Neural progenitor cell (in vitro differentiated cells): ENCODE data around the gene RPL7L1. TPM values are rescaled to one million over a fixed set of nuclear protein-coding genes. Genes with fewer than 3 reads are reported as not detected.

Experiments used
- DNase-seq: peaks from one replicate; pipeline ENCODE4 v3.0.0-alpha.2; 2016; ENCODE audit warnings: low spot score
- H2AFZ ChIP-seq: fragments of 200-600 bp; sonication (generic); replicated peaks from 2 replicates; pipeline ENCODE4 v1.6.1; 2016; ENCODE audit warnings: antibody characterized with exemption
- H3F3A ChIP-seq: fragments of 200-600 bp; sonication (generic); 2 replicates; pipeline ENCODE4 v1.6.1; 2016; ENCODE audit warnings: antibody characterized with exemption, low read depth
- H3K27ac ChIP-seq: fragments of 200-600 bp; sonication (generic); 2 replicates; pipeline ENCODE4 v1.5.1; 2016; ENCODE audit warnings: mild to moderate bottlenecking
- H3K27me3 ChIP-seq: fragments of 200-600 bp; sonication (generic); 2 replicates; pipeline ENCODE4 v1.6.1; 2016; ENCODE audit warnings: mild to moderate bottlenecking, moderate library complexity
- H3K36me3 ChIP-seq: fragments of 200-600 bp; sonication (generic); 2 replicates; pipeline ENCODE4 v1.5.1; 2016
- H3K4me1 ChIP-seq: fragments of 200-600 bp; sonication (generic); 2 replicates; pipeline ENCODE4 v1.6.1; 2016; ENCODE audit warnings: mixed run types
- H3K4me2 ChIP-seq: fragments of 200-600 bp; sonication (generic); 2 replicates; pipeline ENCODE4 v1.6.1; 2016
- H3K4me3 ChIP-seq: fragments of 200-600 bp; sonication (generic); 2 replicates; pipeline ENCODE4 v1.5.1; 2016
- H3K79me2 ChIP-seq: fragments of 200-600 bp; sonication (generic); 2 replicates; pipeline ENCODE4 v1.6.1; 2016; ENCODE audit warnings: low read depth
- H3K9ac ChIP-seq: fragments of 200-600 bp; sonication (generic); 2 replicates; pipeline ENCODE4 v1.6.1; 2016
- H3K9me3 ChIP-seq: fragments of 200-600 bp; sonication (generic); 2 replicates; pipeline ENCODE4 v1.5.1; 2016; ENCODE audit warnings: low read depth
- H4K20me1 ChIP-seq: fragments of 200-600 bp; sonication (generic); 2 replicates; pipeline ENCODE4 v1.6.1; 2016; ENCODE audit warnings: low read depth
- H3K27ac Mint-ChIP-seq: 3 replicates; pipeline ENCODE4 v1.8.0; 2021; ENCODE audit warnings: mixed read lengths
- H3K27me3 Mint-ChIP-seq: 2 replicates; pipeline ENCODE4 v1.8.0; 2022; ENCODE audit warnings: low read depth, mild to moderate bottlenecking, inconsistent platforms, moderate library complexity, mixed read lengths; ENCODE audit not compliant: insufficient read depth
- H3K36me3 Mint-ChIP-seq: 3 replicates; pipeline ENCODE4 v1.8.0; 2021; ENCODE audit warnings: mixed read lengths
- H3K4me1 Mint-ChIP-seq: 3 replicates; pipeline ENCODE4 v1.8.0; 2021; ENCODE audit warnings: mixed read lengths
- H3K4me3 Mint-ChIP-seq: 3 replicates; pipeline ENCODE4 v1.8.0; 2021; ENCODE audit warnings: mild to moderate bottlenecking, moderate library complexity, mixed read lengths
- H3K9me3 Mint-ChIP-seq: 3 replicates; pipeline ENCODE4 v1.8.0; 2020; ENCODE audit warnings: mixed read lengths
- CTCF ChIP-seq: fragments of 200-600 bp; sonication (generic); IDR thresholded peaks from 2 replicates; pipeline ENCODE4 v1.5.1; 2017; ENCODE audit warnings: antibody characterized with exemption, mild to moderate bottlenecking
- EZH2 ChIP-seq: fragments of 200-600 bp; sonication (generic); IDR thresholded peaks from 2 replicates; pipeline ENCODE4 v1.6.1; 2017; ENCODE audit warnings: antibody characterized with exemption, mild to moderate bottlenecking, moderate library complexity
- EZH2phosphoT487 ChIP-seq: fragments of 200-600 bp; sonication (generic); IDR thresholded peaks from 2 replicates; pipeline ENCODE4 v1.6.1; 2017; ENCODE audit warnings: antibody characterized with exemption
- total RNA-seq: library from RNA; depleted of rRNA; stranded (reverse); fragments of >200 nt; gene quantifications from 2 replicates; pipeline ENCODE4 v1.2.3, GENCODE V29; 2015; ENCODE audit warnings: low replicate concordance

RPL7L1 gene
- total RNA-seq, 1 donor from 2014 or later = 106 TPM

- H3K27ac Mint-ChIP-seq = no peak overlapping the region
- Histone ChIP-seq H3K79me2 (peaks cover 62% of the 10 kb centered on the region), H2AFZ (no peak overlapping the region), H4K20me1 (peaks cover 24% of the 10 kb centered on the region), H3K4me1 (peaks cover 3% of the 10 kb centered on the region), H3K36me3 (no peaks in the 10 kb centered on the region), H3F3A (peaks cover 33% of the 10 kb centered on the region), H3K9me3 (no peaks in the 10 kb centered on the region), H3K9ac (no peak overlapping the region), H3K27me3 (no peaks in the 10 kb centered on the region), H3K27ac (no peak overlapping the region), H3K4me2 (no peak overlapping the region), H3K4me3 (no peak overlapping the region)
- H3K4me1 Mint-ChIP-seq = peaks cover 26% of the 10 kb centered on the region
- no peak for DNase-seq
- H3K36me3 Mint-ChIP-seq = peaks cover 17% of the 10 kb centered on the region
- H3K27me3 Mint-ChIP-seq = peaks cover 6% of the 10 kb centered on the region
- no peaks in the 10 kb centered on the region for H3K9me3 Mint-ChIP-seq
- no peak for TF ChIP-seq EZH2phosphoT487
- TF ChIP-seq CTCF = no peak
- TF ChIP-seq EZH2 = no peak
- no peak overlapping the region for H3K4me3 Mint-ChIP-seq
These were observed 53.8 kb downstream of the RPL7L1 start for GRCh38 chr6:42933205-42933604.

GRCh38 chr6:42935322-42935721 is 55.9 kb downstream of the RPL7L1 start:
- H3K9me3 Mint-ChIP-seq = no peaks in the 10 kb centered on the region
- no peak for DNase-seq
- H3K4me3 Mint-ChIP-seq = no peak overlapping the region
- Histone ChIP-seq H3K4me2 (no peak overlapping the region), H3F3A (peaks cover 12% of the 10 kb centered on the region), H3K36me3 (no peaks in the 10 kb centered on the region), H3K27ac (no peak overlapping the region), H3K4me3 (no peak overlapping the region), H3K9me3 (no peaks in the 10 kb centered on the region), H4K20me1 (peaks cover 24% of the 10 kb centered on the region), H3K9ac (no peak overlapping the region), H3K4me1 (no peaks in the 10 kb centered on the region), H3K79me2 (peaks cover 57% of the 10 kb centered on the region), H3K27me3 (no peaks in the 10 kb centered on the region), H2AFZ (no peak overlapping the region)
- peaks cover 17% of the 10 kb centered on the region for H3K36me3 Mint-ChIP-seq
- H3K4me1 Mint-ChIP-seq = peaks cover 14% of the 10 kb centered on the region
- TF ChIP-seq CTCF (no peak), EZH2phosphoT487 (no peak), EZH2 (no peak)
- peaks cover 7% of the 10 kb centered on the region for H3K27me3 Mint-ChIP-seq
- no peak overlapping the region for H3K27ac Mint-ChIP-seq

- Histone ChIP-seq H3K4me1 (no peaks in the 10 kb centered on the region), H3K4me3 (no peak overlapping the region), H3K9me3 (no peaks in the 10 kb centered on the region), H3K27me3 (no peaks in the 10 kb centered on the region), H3K4me2 (no peak overlapping the region), H2AFZ (no peak overlapping the region), H3K27ac (no peak overlapping the region), H3K36me3 (no peaks in the 10 kb centered on the region), H3F3A (peaks cover 1% of the 10 kb centered on the region), H3K9ac (no peak overlapping the region), H4K20me1 (peaks cover 24% of the 10 kb centered on the region), H3K79me2 (peaks cover 47% of the 10 kb centered on the region)
- Mint-ChIP-seq H3K4me3 (no peak overlapping the region), H3K36me3 (peaks cover 20% of the 10 kb centered on the region), H3K27me3 (peaks cover 7% of the 10 kb centered on the region), H3K4me1 (peaks cover 7% of the 10 kb centered on the region), H3K9me3 (no peaks in the 10 kb centered on the region), H3K27ac (no peak overlapping the region)
- DNase-seq = no peak
- TF ChIP-seq CTCF = no peak
- no peak for TF ChIP-seq EZH2
- TF ChIP-seq EZH2phosphoT487 = no peak
These were observed 57.0 kb downstream of the RPL7L1 start for GRCh38 chr6:42936398-42936797.
